ENCODE results near the gene MRS2. TPM values are rescaled to one million over a fixed set of nuclear protein-coding genes. Genes with fewer than 3 reads are reported as not detected.
"Not testable (repeated sequence)": the region's sequence is repeated elsewhere in the genome, so short reads cannot be mapped to it uniquely, and the experiment has no call there.

The MRS2 gene
- total RNA-seq, 1 experiment from 2014 or later, result 26.6 TPM

- H3K27ac ChIP-seq, result no peak overlapping the region
- no peaks in the 10 kb centered on the region for H3K36me3 ChIP-seq
- no peaks in the 10 kb centered on the region for H3K27me3 ChIP-seq (replicated peaks)
- H3K4me3 ChIP-seq, result no peak overlapping the region
- no peaks in the 10 kb centered on the region for H3K9me3 ChIP-seq (replicated peaks)
- no peak for DNase-seq (ENCODE audit: low read depth in 1 of 2, low spot score in 2 of 2)
- H3K4me1 ChIP-seq (replicated peaks), result no peaks in the 10 kb centered on the region
Measured at GRCh38 chr6:24378473-24379097, 24.2 kb upstream of the MRS2 start.

- Histone ChIP-seq H3K4me3 (no peak overlapping the region), H3K9me3 (replicated peaks) (no peaks in the 10 kb centered on the region), H3K27me3 (replicated peaks) (no peaks in the 10 kb centered on the region), H3K4me1 (replicated peaks) (no peaks in the 10 kb centered on the region), H3K36me3 (no peaks in the 10 kb centered on the region), H3K27ac (no peak overlapping the region)
- DNase-seq (ENCODE audit: low read depth in 1 of 2, low spot score in 2 of 2), result no peak
Measured at GRCh38 chr6:24381476-24382219, 21.1 kb upstream of the MRS2 start.

- no peaks in the 10 kb centered on the region for H3K4me1 ChIP-seq (replicated peaks)
- H3K27me3 ChIP-seq (replicated peaks), result no peaks in the 10 kb centered on the region
- no peak overlapping the region for H3K4me3 ChIP-seq
- no peak for DNase-seq (ENCODE audit: low read depth in 1 of 2, low spot score in 2 of 2)
- no peaks in the 10 kb centered on the region for H3K36me3 ChIP-seq
- H3K27ac ChIP-seq, result no peak overlapping the region
- no peaks in the 10 kb centered on the region for H3K9me3 ChIP-seq (replicated peaks)
Measured at GRCh38 chr6:24382220-24382540, 20.6 kb upstream of the MRS2 start.

GRCh38 chr6:24382891-24383494 is 19.7 kb upstream of the MRS2 start:
- not testable (repeated sequence) for H3K9me3 ChIP-seq (replicated peaks); H3K27me3 ChIP-seq (replicated peaks); DNase-seq (ENCODE audit: low read depth in 1 of 2, low spot score in 2 of 2); H3K27ac ChIP-seq; H3K36me3 ChIP-seq; H3K4me3 ChIP-seq; H3K4me1 ChIP-seq (replicated peaks)

GRCh38 chr6:24384369-24385130 is 18.2 kb upstream of the MRS2 start:
- not testable (repeated sequence) for H3K27ac ChIP-seq; H3K4me1 ChIP-seq (replicated peaks); H3K4me3 ChIP-seq; H3K9me3 ChIP-seq (replicated peaks); DNase-seq (ENCODE audit: low read depth in 1 of 2, low spot score in 2 of 2); H3K36me3 ChIP-seq; H3K27me3 ChIP-seq (replicated peaks)

GRCh38 chr6:24385536-24386269 is 17.0 kb upstream of the MRS2 start:
- no peak overlapping the region for H3K27ac ChIP-seq
- H3K4me1 ChIP-seq (replicated peaks), result no peaks in the 10 kb centered on the region
- H3K36me3 ChIP-seq, result no peaks in the 10 kb centered on the region
- no peaks in the 10 kb centered on the region for H3K9me3 ChIP-seq (replicated peaks)
- no peak overlapping the region for H3K4me3 ChIP-seq
- DNase-seq (ENCODE audit: low read depth in 1 of 2, low spot score in 2 of 2), result no peak
- no peaks in the 10 kb centered on the region for H3K27me3 ChIP-seq (replicated peaks)

GRCh38 chr6:24387818-24388217 is 14.9 kb upstream of the MRS2 start:
- Histone ChIP-seq H3K4me3 (no peak overlapping the region), H3K9me3 (replicated peaks) (no peaks in the 10 kb centered on the region), H3K27ac (no peak overlapping the region), H3K4me1 (replicated peaks) (no peaks in the 10 kb centered on the region), H3K36me3 (no peaks in the 10 kb centered on the region), H3K27me3 (replicated peaks) (no peaks in the 10 kb centered on the region)
- no peak for DNase-seq (ENCODE audit: low read depth in 1 of 2, low spot score in 2 of 2)

GRCh38 chr6:24391208-24391607 is 11.5 kb upstream of the MRS2 start:
- Histone ChIP-seq H3K36me3 (no peaks in the 10 kb centered on the region), H3K27ac (no peak overlapping the region), H3K27me3 (replicated peaks) (no peaks in the 10 kb centered on the region; the same call in 1 of the 2 replicates), H3K9me3 (replicated peaks) (no peaks in the 10 kb centered on the region), H3K4me3 (no peak overlapping the region), H3K4me1 (replicated peaks) (no peaks in the 10 kb centered on the region)
- DNase-seq (ENCODE audit: low read depth in 1 of 2, low spot score in 2 of 2), result no peak

- Histone ChIP-seq H3K27ac (no peak overlapping the region), H3K27me3 (replicated peaks) (no peaks in the 10 kb centered on the region; the same call in 1 of the 2 replicates), H3K4me3 (no peak overlapping the region), H3K9me3 (replicated peaks) (no peaks in the 10 kb centered on the region), H3K4me1 (replicated peaks) (no peaks in the 10 kb centered on the region), H3K36me3 (no peaks in the 10 kb centered on the region)
- DNase-seq (ENCODE audit: low read depth in 1 of 2, low spot score in 2 of 2), result no peak
Measured at GRCh38 chr6:24391756-24392405, 10.9 kb upstream of the MRS2 start.

- Histone ChIP-seq H3K4me3 (no peak overlapping the region), H3K36me3 (no peaks in the 10 kb centered on the region), H3K27ac (no peak overlapping the region), H3K9me3 (replicated peaks) (no peaks in the 10 kb centered on the region), H3K4me1 (replicated peaks) (no peaks in the 10 kb centered on the region), H3K27me3 (replicated peaks) (no peaks in the 10 kb centered on the region; the same call in 1 of the 2 replicates)
- DNase-seq (ENCODE audit: low read depth in 1 of 2, low spot score in 2 of 2), result no peak
Measured at GRCh38 chr6:24394061-24394779, 8.5 kb upstream of the MRS2 start.

- no peak overlapping the region for H3K27ac ChIP-seq
- H3K36me3 ChIP-seq, result no peaks in the 10 kb centered on the region
- DNase-seq (ENCODE audit: low read depth in 1 of 2, low spot score in 2 of 2), result no peak
- no peak overlapping the region for H3K4me3 ChIP-seq
- H3K4me1 ChIP-seq (replicated peaks), result no peaks in the 10 kb centered on the region
- no peaks in the 10 kb centered on the region; the same call in 1 of the 2 replicates for H3K27me3 ChIP-seq (replicated peaks)
- no peaks in the 10 kb centered on the region for H3K9me3 ChIP-seq (replicated peaks)
Measured at GRCh38 chr6:24394780-24395437, 7.8 kb upstream of the MRS2 start.

- H3K9me3 ChIP-seq (replicated peaks), result no peaks in the 10 kb centered on the region
- no peak overlapping the region for H3K27ac ChIP-seq
- no peak for DNase-seq (ENCODE audit: low read depth in 1 of 2, low spot score in 2 of 2)
- H3K36me3 ChIP-seq, result no peaks in the 10 kb centered on the region
- H3K27me3 ChIP-seq (replicated peaks), result no peaks in the 10 kb centered on the region; the same call in 1 of the 2 replicates
- no peak overlapping the region for H3K4me3 ChIP-seq
- H3K4me1 ChIP-seq (replicated peaks), result no peaks in the 10 kb centered on the region
Measured at GRCh38 chr6:24396824-24397223, 5.9 kb upstream of the MRS2 start.
